ENCODE measurements around the gene SEPTIN2. TPM values are rescaled to one million over a fixed set of nuclear protein-coding genes. Genes with fewer than 3 reads are reported as not detected.

SEPTIN2 gene
- total RNA-seq, 3 donors from 2014 or later (not counting 1 experiment from before 2014, with no cell fraction given), result 275 to 315 (median 275) TPM

- Mint-ChIP-seq H3K27me3 (ENCODE audit: low read depth in 2 of 2) (no peaks in the 10 kb centered on the region), H3K27ac (peak overlapping the region; percentile 63 to 75), H3K9me3 (no peaks in the 10 kb centered on the region), H3K4me1 (peaks cover 40 to 51% of the 10 kb centered on the region in 2 donors), H3K4me3 (peak overlapping the region; percentile 17), H3K36me3 (no peaks in the 10 kb centered on the region)
- H3K36me3 ChIP-seq (ENCODE audit: control insufficient read depth, insufficient read depth, low read length), result peaks cover 15% of the 10 kb centered on the region
- intact Hi-C loops (cut with micrococcal nuclease), result no loop called here
- H3K27me3 ChIP-seq (ENCODE audit: control insufficient read depth, insufficient read depth, low read length), result no peaks in the 10 kb centered on the region
- H3K9me3 ChIP-seq (ENCODE audit: control insufficient read depth, insufficient read depth, low read length), result no peaks in the 10 kb centered on the region
- H3K27ac ChIP-seq (ENCODE audit: low read length), result no peak overlapping the region
- peaks cover 27% of the 10 kb centered on the region for H3K4me1 ChIP-seq (ENCODE audit: control insufficient read depth, insufficient read depth, low read length)
- no peak for DNase-seq
- no peak overlapping the region for H3K4me3 ChIP-seq (ENCODE audit: low read length)
- 94% methylated on average over 14 of the region's 14 CpGs for WGBS (ENCODE audit: insufficient coverage)
- no peak for ATAC-seq
- TF ChIP-seq CTCF (IDR thresholded peaks at IDR 0.05), result no peak
Measured at GRCh38 chr2:241268716-241269445, 46.8 kb upstream of the SEPTIN2 start.

GRCh38 chr2:241269707-241270520, 45.8 kb upstream of the SEPTIN2 start:
- ATAC-seq, result no peak
- no peak for DNase-seq
- 98% methylated on average over 15 of the region's 15 CpGs for WGBS (ENCODE audit: insufficient coverage)

GRCh38 chr2:241270531-241270930, 45.2 kb upstream of the SEPTIN2 start:
- Mint-ChIP-seq H3K27me3 (ENCODE audit: low read depth in 2 of 2) (no peaks in the 10 kb centered on the region), H3K4me3 (peak overlapping the region; percentile 95), H3K36me3 (no peaks in the 10 kb centered on the region), H3K4me1 (peaks cover 51 to 52% of the 10 kb centered on the region in 2 donors), H3K27ac (peak overlapping the region; percentile 86), H3K9me3 (no peaks in the 10 kb centered on the region)
- no peak overlapping the region for H3K4me3 ChIP-seq (ENCODE audit: low read length)
- WGBS (ENCODE audit: insufficient coverage), result 88% methylated on average over 5 of the region's 5 CpGs
- no peak for TF ChIP-seq CTCF (IDR thresholded peaks at IDR 0.05)
- no peaks in the 10 kb centered on the region for H3K9me3 ChIP-seq (ENCODE audit: control insufficient read depth, insufficient read depth, low read length)
- H3K27me3 ChIP-seq (ENCODE audit: control insufficient read depth, insufficient read depth, low read length), result no peaks in the 10 kb centered on the region
- no peak overlapping the region for H3K27ac ChIP-seq (ENCODE audit: low read length)
- DNase-seq, result no peak
- H3K36me3 ChIP-seq (ENCODE audit: control insufficient read depth, insufficient read depth, low read length), result peaks cover 7% of the 10 kb centered on the region
- intact Hi-C loops (cut with micrococcal nuclease), result loop anchor here (5.0 kb wide), 2 partner anchors 47 to 87 kb away; partner anchors contain the start of genes FARP2, HDLBP and SEPTIN2
- ATAC-seq, result no peak
- H3K4me1 ChIP-seq (ENCODE audit: control insufficient read depth, insufficient read depth, low read length), result peaks cover 28% of the 10 kb centered on the region

More at GRCh38 chr2:241269707-241270520, 45.8 kb upstream of the SEPTIN2 start:
- no peaks in the 10 kb centered on the region for H3K27me3 ChIP-seq (ENCODE audit: control insufficient read depth, insufficient read depth, low read length)
- Mint-ChIP-seq H3K27me3 (ENCODE audit: low read depth in 2 of 2) (no peaks in the 10 kb centered on the region), H3K4me1 (peaks cover 50 to 51% of the 10 kb centered on the region in 2 donors), H3K9me3 (no peaks in the 10 kb centered on the region), H3K4me3 (peak overlapping the region; percentile 95), H3K27ac (peak overlapping the region; percentile 86), H3K36me3 (no peaks in the 10 kb centered on the region)
- H3K36me3 ChIP-seq (ENCODE audit: control insufficient read depth, insufficient read depth, low read length), result peaks cover 9% of the 10 kb centered on the region
- TF ChIP-seq CTCF (IDR thresholded peaks at IDR 0.05), result no peak
- no peak overlapping the region for H3K4me3 ChIP-seq (ENCODE audit: low read length)
- no peak overlapping the region for H3K27ac ChIP-seq (ENCODE audit: low read length)
- no peaks in the 10 kb centered on the region for H3K9me3 ChIP-seq (ENCODE audit: control insufficient read depth, insufficient read depth, low read length)
- H3K4me1 ChIP-seq (ENCODE audit: control insufficient read depth, insufficient read depth, low read length), result peaks cover 28% of the 10 kb centered on the region
- intact Hi-C loops (cut with micrococcal nuclease), result loop anchor here (5.0 kb wide), 2 partner anchors 47 to 87 kb away; partner anchors contain the start of genes FARP2, HDLBP and SEPTIN2
